ENCODE measurements around the gene ITIH5. TPM values are rescaled to one million over a fixed set of nuclear protein-coding genes. Genes with fewer than 3 reads are reported as not detected.

Gene ITIH5
- total and polyA plus RNA-seq, 7 donors, result 0.60 to 126 (median 48.2) TPM

DNA sequence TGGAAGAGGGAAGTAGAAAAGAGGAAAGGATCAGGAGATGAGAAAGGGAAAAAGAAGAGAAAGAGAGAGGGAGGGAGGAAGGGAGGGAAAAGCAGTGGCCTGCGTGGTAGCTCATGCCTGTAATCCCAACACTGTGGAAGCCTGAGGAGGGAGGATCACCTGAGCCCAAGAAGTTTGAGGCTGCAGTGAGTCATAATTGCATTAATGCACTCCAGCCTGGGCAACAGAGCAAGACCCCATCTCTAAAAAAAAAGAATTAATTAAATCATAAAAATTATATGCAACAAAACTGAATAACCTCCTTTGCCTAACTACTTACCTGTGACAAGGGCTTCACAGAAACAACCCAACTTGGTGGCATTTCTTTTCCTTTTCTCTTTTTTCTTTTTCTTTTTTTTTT lies 148.1 kb downstream of the ITIH5 start:
- TF ChIP-seq POLR2AphosphoS5 (IDR thresholded peaks at IDR 0.05) (no peak), EP300 (IDR thresholded peaks at IDR 0.05) (no peak), CTCF (IDR thresholded peaks at IDR 0.05) (no peak), POLR2A (IDR thresholded peaks at IDR 0.05) (no peak)
- Histone ChIP-seq H3K36me3 (no peaks in the 10 kb centered on the region), H3K4me1 (no peaks in the 10 kb centered on the region), H3K27ac (no peak overlapping the region), H3K9me3 (no peaks in the 10 kb centered on the region), H3K27me3 (peaks cover 0 to 10% (median 0%) of the 10 kb centered on the region in 3 donors), H3K4me3 (no peak overlapping the region)
- WGBS, 2 donors, result 68 to 93% methylated on average over 1 of the region's 1 CpG
- intact Hi-C loops (cut with DNase I), result no loop called here
- no peak for DNase-seq

- Histone ChIP-seq H3K4me3 (no peak overlapping the region), H3K27ac (no peak overlapping the region), H3K36me3 (no peaks in the 10 kb centered on the region), H3K27me3 (peaks cover 0 to 4% (median 0%) of the 10 kb centered on the region in 3 donors), H3K9me3 (no peaks in the 10 kb centered on the region), H3K4me1 (no peaks in the 10 kb centered on the region)
- WGBS, 2 donors, result 58 to 64% methylated on average over 5 of the region's 5 CpGs
- no peak for DNase-seq
- intact Hi-C loops (cut with DNase I), result no loop called here
- TF ChIP-seq POLR2AphosphoS5 (IDR thresholded peaks at IDR 0.05) (no peak), POLR2A (IDR thresholded peaks at IDR 0.05) (no peak), CTCF (IDR thresholded peaks at IDR 0.05) (no peak), EP300 (IDR thresholded peaks at IDR 0.05) (no peak)
Observed at GRCh38 chr10:7515439-7515838, 151.3 kb downstream of the ITIH5 start.

DNA sequence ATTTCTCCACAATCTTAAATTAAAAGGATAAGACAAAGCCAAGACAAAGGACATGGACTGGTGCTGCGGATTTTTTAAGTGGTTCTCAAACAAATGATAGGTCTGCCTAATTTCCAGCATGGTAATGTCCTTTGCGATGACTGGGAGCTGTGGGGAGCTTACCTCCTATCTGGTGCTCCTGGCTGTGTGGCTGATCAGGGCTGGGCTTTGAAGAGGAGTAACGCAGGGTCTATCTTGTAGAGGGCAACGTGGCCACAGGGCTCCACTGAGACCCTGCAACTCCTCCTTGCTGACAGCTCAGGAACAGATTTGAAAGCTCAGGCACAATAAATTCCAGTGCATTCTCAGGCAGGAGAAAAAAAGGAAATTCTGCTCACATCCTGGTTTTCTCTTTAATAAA lies 152.8 kb downstream of the ITIH5 start:
- Histone ChIP-seq H3K27ac (no peak overlapping the region), H3K9me3 (peaks cover 0 to 2% (median 0%) of the 10 kb centered on the region in 4 donors), H3K36me3 (no peaks in the 10 kb centered on the region), H3K4me1 (no peaks in the 10 kb centered on the region), H3K4me3 (no peak overlapping the region), H3K27me3 (peaks cover 0 to 4% (median 0%) of the 10 kb centered on the region in 3 donors)
- no peak for DNase-seq
- TF ChIP-seq CTCF (IDR thresholded peaks at IDR 0.05) (no peak), POLR2A (IDR thresholded peaks at IDR 0.05) (no peak), EP300 (IDR thresholded peaks at IDR 0.05) (no peak), POLR2AphosphoS5 (IDR thresholded peaks at IDR 0.05) (no peak)
- intact Hi-C loops (cut with DNase I), result no loop called here
- 30 to 62% methylated on average over 4 of the region's 4 CpGs for WGBS, 2 donors

GRCh38 chr10:7513455-7513854 lies 153.3 kb downstream of the ITIH5 start:
- intact Hi-C loops (cut with DNase I), result no loop called here
- Histone ChIP-seq H3K27me3 (peaks cover 0 to 1% (median 0%) of the 10 kb centered on the region in 3 donors), H3K9me3 (peaks cover 0 to 2% (median 0%) of the 10 kb centered on the region in 4 donors), H3K4me1 (no peaks in the 10 kb centered on the region), H3K4me3 (no peak overlapping the region), H3K27ac (no peak overlapping the region), H3K36me3 (no peaks in the 10 kb centered on the region)
- 28 to 66% methylated on average over 3 of the region's 3 CpGs for WGBS, 2 donors
- DNase-seq, result no peak
- no peak for TF ChIP-seq POLR2A (IDR thresholded peaks at IDR 0.05)
- TF ChIP-seq CTCF (IDR thresholded peaks at IDR 0.05), result no peak
- TF ChIP-seq POLR2AphosphoS5 (IDR thresholded peaks at IDR 0.05), result no peak
- TF ChIP-seq EP300 (IDR thresholded peaks at IDR 0.05), result no peak

DNA sequence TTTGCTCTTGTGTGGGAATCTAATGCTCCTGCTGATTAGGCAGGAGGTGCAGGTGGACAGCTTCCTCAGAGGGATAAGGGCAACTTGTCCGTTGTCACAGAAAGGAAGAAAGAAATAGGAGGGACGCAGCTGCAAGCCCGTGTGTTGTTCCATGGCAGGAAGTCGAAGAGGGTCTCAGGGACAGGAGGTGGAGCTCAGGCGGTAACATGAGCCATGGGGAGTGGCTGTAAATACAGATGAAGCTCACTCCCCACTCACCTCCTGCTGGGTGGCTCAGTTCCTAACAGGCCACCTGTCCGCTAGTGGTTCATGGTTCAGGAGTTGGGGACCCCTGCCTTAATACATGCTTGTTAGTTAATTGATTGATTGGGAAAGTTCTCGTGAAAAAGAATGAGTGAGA lies 154.3 kb downstream of the ITIH5 start:
- no peaks in the 10 kb centered on the region for H3K36me3 ChIP-seq
- peaks cover 0 to 2% (median 0%) of the 10 kb centered on the region in 4 donors for H3K9me3 ChIP-seq
- no peak overlapping the region for H3K27ac ChIP-seq
- TF ChIP-seq CTCF (IDR thresholded peaks at IDR 0.05) (no peak), POLR2A (IDR thresholded peaks at IDR 0.05) (no peak), POLR2AphosphoS5 (IDR thresholded peaks at IDR 0.05) (no peak), EP300 (IDR thresholded peaks at IDR 0.05) (no peak)
- WGBS, 2 donors, result 60 to 70% methylated on average over 7 of the region's 7 CpGs
- H3K4me1 ChIP-seq, result no peaks in the 10 kb centered on the region
- no peak overlapping the region for H3K4me3 ChIP-seq
- DNase-seq, result no peak
- intact Hi-C loops (cut with DNase I), result no loop called here
- no peaks in the 10 kb centered on the region for H3K27me3 ChIP-seq
